Activated CD8-positive, alpha-beta T cell treated with anti-CD3 and anti-CD28 coated beads, Interleukin-2, amount 10 ng/mL, durations not matched to agents 7 days and 5 days (primary cell): ENCODE results near the gene FBXW10B. TPM values are rescaled to one million over a fixed set of nuclear protein-coding genes. Genes with fewer than 3 reads are reported as not detected.
"Not testable (repeated sequence)": the region's sequence is repeated elsewhere in the genome, so short reads cannot be mapped to it uniquely, and the experiment has no call there.

Experiments used
- ATAC-seq: fragments of 150-1000 bp; cut with Tn5 transposase; one replicate; pipeline ENCODE4 v1.10.0; 2021; ENCODE audit warnings: moderate library complexity
- CTCF ChIA-PET: fragments of 350-600 bp; sonication (Branson Sonifier 250); formaldehyde crosslinking; loops from one replicate; lab custom pipeline; 2021; ENCODE audit warnings: antibody characterized with exemption; lab: Charles Lee
- POLR2A ChIA-PET: fragments of 350-600 bp; sonication (Branson Sonifier 250); formaldehyde crosslinking; loops from one replicate; lab custom pipeline; 2021; ENCODE audit warnings: antibody characterized with exemption; lab: Charles Lee
- DNase-seq: peaks from one replicate; pipeline ENCODE4 v3.0.0-alpha.2; 2020
- H3K27ac Mint-ChIP-seq: one replicate; pipeline ENCODE4 v1.8.0; 2021; ENCODE audit warnings: mild to moderate bottlenecking, mixed read lengths
- H3K27me3 Mint-ChIP-seq: one replicate; pipeline ENCODE4 v1.8.0; 2021; ENCODE audit warnings: low read depth, mixed read lengths
- H3K36me3 Mint-ChIP-seq: one replicate; pipeline ENCODE4 v1.8.0; 2021; ENCODE audit warnings: low read depth, mixed read lengths
- H3K4me1 Mint-ChIP-seq: one replicate; pipeline ENCODE4 v1.8.0; 2021; ENCODE audit warnings: low read depth, mixed read lengths
- H3K4me3 Mint-ChIP-seq: one replicate; pipeline ENCODE4 v1.8.0; 2021; ENCODE audit warnings: mild to moderate bottlenecking, mixed read lengths
- H3K9me3 Mint-ChIP-seq: one replicate; pipeline ENCODE4 v1.8.0; 2022; ENCODE audit warnings: mixed read lengths; ENCODE audit not compliant: insufficient read depth
- total RNA-seq, 2 experiments: library from RNA; stranded (reverse); gene quantifications; one replicate each; pipeline ENCODE4 v1.2.3, GENCODE V29; 2021

FBXW10B gene, protein sequence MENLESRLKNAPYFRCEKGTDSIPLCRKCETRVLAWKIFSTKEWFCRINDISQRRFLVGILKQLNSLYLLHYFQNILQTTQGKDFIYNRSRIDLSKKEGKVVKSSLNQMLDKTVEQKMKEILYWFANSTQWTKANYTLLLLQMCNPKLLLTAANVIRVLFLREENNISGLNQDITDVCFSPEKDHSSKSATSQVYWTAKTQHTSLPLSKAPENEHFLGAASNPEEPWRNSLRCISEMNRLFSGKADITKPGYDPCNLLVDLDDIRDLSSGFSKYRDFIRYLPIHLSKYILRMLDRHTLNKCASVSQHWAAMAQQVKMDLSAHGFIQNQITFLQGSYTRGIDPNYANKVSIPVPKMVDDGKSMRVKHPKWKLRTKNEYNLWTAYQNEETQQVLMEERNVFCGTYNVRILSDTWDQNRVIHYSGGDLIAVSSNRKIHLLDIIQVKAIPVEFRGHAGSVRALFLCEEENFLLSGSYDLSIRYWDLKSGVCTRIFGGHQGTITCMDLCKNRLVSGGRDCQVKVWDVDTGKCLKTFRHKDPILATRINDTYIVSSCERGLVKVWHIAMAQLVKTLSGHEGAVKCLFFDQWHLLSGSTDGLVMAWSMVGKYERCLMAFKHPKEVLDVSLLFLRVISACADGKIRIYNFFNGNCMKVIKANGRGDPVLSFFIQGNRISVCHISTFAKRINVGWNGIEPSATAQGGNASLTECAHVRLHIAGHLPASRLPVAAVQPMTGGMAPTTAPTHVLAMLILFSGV
- total RNA-seq = under 1 TPM; 0.13 to 0.82 TPM

DNA sequence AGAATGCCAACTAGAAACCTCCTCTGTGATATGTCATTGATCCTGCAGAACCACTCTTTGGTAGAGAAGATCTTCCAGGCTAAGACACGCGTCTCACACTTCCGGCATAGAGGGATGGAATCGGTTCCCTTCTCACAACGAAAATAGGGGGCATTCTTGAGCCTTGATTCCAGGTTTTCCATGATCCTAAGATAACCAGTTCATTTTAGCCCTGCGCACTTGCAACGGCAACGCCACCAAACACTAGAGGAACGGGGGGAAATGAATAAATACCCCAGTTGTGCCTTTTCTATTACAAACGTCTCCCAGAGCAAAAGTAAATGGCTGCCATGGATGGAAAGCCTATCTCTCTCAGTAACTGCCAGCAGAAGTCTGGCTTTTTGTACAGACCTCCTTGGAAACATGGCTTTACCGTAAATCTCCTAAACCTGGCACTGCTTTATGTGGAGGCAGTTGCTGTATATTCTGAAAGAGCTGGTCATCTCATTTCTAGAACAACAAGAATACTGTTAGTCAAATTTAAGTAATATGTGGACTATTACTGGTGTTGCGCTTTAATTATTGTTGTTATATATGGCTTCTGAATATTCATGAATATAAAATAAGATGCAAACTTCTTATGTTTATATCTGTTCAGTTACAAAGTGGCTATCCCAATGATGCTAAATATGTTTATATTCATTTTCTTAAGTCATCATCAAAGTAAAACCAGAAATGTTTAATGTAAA lies at the start of gene FBXW10B:
TSS of gene FBXW10B (minus strand) at position 374 of the 728 bp plus-strand sequence. CDS start at position 182, 192 bp downstream.
- POLR2A ChIA-PET, DNase-seq, H3K36me3 Mint-ChIP-seq, H3K9me3 Mint-ChIP-seq, H3K4me1 Mint-ChIP-seq, H3K27ac Mint-ChIP-seq, H3K4me3 Mint-ChIP-seq, H3K27me3 Mint-ChIP-seq, ATAC-seq, CTCF ChIA-PET: not testable (repeated sequence)

DNA sequence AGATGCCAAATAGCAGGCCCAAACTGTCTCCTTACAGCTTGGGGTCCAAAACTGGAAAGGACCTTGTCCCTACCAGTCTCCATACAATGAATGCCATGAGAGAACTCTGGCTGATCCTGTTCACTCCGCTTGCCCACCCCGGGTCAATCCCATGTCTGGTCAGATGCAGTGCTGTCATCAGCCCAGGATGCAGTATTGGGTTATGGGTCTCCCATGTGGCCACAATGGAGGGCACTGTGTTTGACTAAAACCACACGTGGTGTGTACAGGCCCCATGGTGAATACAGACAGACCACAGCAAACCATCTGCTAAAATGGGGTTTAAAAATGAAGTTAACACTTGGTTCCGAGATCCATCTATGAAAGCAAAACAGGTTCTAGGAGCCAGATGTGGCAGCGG lies 44.2 kb upstream of the FBXW10B start:
- POLR2A ChIA-PET = no interaction called here
- H3K27ac Mint-ChIP-seq = no peak overlapping the region

GRCh38 chr17:15663176-15663575 lies 43.7 kb upstream of the FBXW10B start:
- ATAC-seq (no peak), DNase-seq (no peak)
- no peak overlapping the region for H3K27ac Mint-ChIP-seq
- H3K27me3 Mint-ChIP-seq = no peaks in the 10 kb centered on the region
- peaks cover 7% of the 10 kb centered on the region for H3K4me1 Mint-ChIP-seq
- H3K36me3 Mint-ChIP-seq = peaks cover 12% of the 10 kb centered on the region
- ChIA-PET CTCF (no interaction called here), POLR2A (no interaction called here)
- H3K4me3 Mint-ChIP-seq = no peak overlapping the region
- H3K9me3 Mint-ChIP-seq = no peaks in the 10 kb centered on the region

More for the DNA sequence above, 44.2 kb upstream of the FBXW10B start:
- ATAC-seq (no peak), DNase-seq (no peak)
- no peaks in the 10 kb centered on the region for H3K9me3 Mint-ChIP-seq
- no peak overlapping the region for H3K4me3 Mint-ChIP-seq
- H3K4me1 Mint-ChIP-seq = peaks cover 7% of the 10 kb centered on the region
- CTCF ChIA-PET = no interaction called here
- no peaks in the 10 kb centered on the region for H3K27me3 Mint-ChIP-seq
- peaks cover 12% of the 10 kb centered on the region for H3K36me3 Mint-ChIP-seq

DNA sequence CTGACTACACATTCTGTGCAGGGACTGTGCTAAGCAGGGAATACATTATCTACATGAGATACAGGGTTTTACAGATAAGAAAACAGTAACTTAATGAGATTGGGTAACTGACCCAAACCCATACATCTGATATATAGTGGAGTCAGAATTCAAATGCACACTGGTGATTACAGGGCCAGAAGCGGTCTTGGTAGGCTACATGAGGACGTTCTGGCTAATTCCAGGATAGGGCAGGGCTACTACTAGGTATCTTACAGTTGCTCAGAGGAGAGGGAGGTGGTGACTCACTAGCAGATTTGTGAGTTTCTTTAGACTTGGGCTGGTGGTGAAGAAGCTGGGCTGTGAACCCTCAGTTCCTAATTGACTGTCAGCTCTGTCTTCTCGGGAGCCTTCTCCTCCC lies 43.2 kb upstream of the FBXW10B start:
- ChIA-PET POLR2A (no interaction called here), CTCF (no interaction called here)
- Mint-ChIP-seq H3K27me3 (no peaks in the 10 kb centered on the region), H3K4me1 (peaks cover 7% of the 10 kb centered on the region), H3K36me3 (peaks cover 8% of the 10 kb centered on the region), H3K27ac (no peak overlapping the region), H3K9me3 (no peaks in the 10 kb centered on the region), H3K4me3 (no peak overlapping the region)
- DNase-seq (no peak), ATAC-seq (no peak)

DNA sequence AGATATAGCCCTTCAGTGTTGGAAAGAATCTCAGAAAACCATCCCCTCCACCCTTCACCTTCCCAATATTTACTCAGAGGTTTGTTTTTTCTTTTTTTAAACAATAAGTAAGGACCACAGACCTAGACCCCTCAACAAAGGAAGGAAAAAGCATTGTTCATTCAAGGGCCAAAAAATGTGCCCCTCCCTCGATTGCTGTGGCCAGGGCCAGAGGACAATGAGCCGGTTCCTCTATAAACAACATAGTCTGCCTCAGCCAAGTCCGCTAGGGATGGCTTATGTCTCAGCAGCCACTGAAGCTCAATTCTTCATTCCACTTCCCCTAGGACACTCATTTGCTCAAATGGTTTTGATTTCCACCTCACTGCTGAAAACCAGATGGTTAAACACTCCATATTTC lies 40.6 kb upstream of the FBXW10B start:
- peaks cover 10% of the 10 kb centered on the region for H3K36me3 Mint-ChIP-seq
- no peaks in the 10 kb centered on the region for H3K9me3 Mint-ChIP-seq
- H3K4me1 Mint-ChIP-seq = peaks cover 7% of the 10 kb centered on the region
- DNase-seq (no peak), ATAC-seq (no peak)
- H3K4me3 Mint-ChIP-seq = no peak overlapping the region
- CTCF ChIA-PET = no interaction called here
- POLR2A ChIA-PET = no interaction called here
- H3K27me3 Mint-ChIP-seq = no peaks in the 10 kb centered on the region
- no peak overlapping the region for H3K27ac Mint-ChIP-seq

- no peak overlapping the region for H3K4me3 Mint-ChIP-seq
- CTCF ChIA-PET = no interaction called here
- H3K4me1 Mint-ChIP-seq = peaks cover 7% of the 10 kb centered on the region
- H3K27ac Mint-ChIP-seq = no peak overlapping the region
- no peaks in the 10 kb centered on the region for H3K9me3 Mint-ChIP-seq
- no peaks in the 10 kb centered on the region for H3K27me3 Mint-ChIP-seq
- ATAC-seq (no peak), DNase-seq (no peak)
- POLR2A ChIA-PET = no interaction called here
- H3K36me3 Mint-ChIP-seq = peaks cover 10% of the 10 kb centered on the region
Measured at GRCh38 chr17:15659663-15660062, 40.2 kb upstream of the FBXW10B start.

- Mint-ChIP-seq H3K4me1 (peaks cover 7% of the 10 kb centered on the region), H3K9me3 (no peaks in the 10 kb centered on the region), H3K36me3 (peaks cover 8% of the 10 kb centered on the region), H3K27ac (no peak overlapping the region), H3K4me3 (no peak overlapping the region), H3K27me3 (no peaks in the 10 kb centered on the region)
- ChIA-PET CTCF (no interaction called here), POLR2A (no interaction called here)
- DNase-seq (no peak), ATAC-seq (no peak)
Measured at GRCh38 chr17:15659236-15659635, 39.7 kb upstream of the FBXW10B start.

GRCh38 chr17:15658296-15658695 lies 38.8 kb upstream of the FBXW10B start:
- H3K27ac Mint-ChIP-seq = no peak overlapping the region
- H3K36me3 Mint-ChIP-seq = peaks cover 6% of the 10 kb centered on the region
- no peak for ATAC-seq

DNA sequence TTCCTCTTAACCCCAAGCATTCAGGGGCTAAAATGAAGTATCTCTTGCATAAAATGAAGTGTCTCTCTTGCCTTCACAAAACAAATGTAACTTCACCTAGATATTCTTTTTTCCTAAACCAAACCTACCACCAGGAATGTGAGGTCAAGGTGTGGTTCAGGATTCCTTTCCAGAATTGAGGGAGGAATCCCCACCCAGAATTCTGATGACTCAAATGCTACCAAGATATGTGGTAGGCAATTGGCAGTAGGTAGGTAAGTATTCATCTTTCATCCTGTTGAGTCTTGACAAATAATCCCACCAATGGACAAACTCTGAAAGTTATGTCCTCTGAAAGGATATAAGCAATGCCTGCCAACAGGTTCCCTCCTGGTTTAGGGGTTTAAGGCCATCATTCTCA lies 38.4 kb upstream of the FBXW10B start:
- H3K9me3 Mint-ChIP-seq = no peaks in the 10 kb centered on the region
- peaks cover 6% of the 10 kb centered on the region for H3K36me3 Mint-ChIP-seq
- no peaks in the 10 kb centered on the region for H3K27me3 Mint-ChIP-seq
- no peak overlapping the region for H3K4me3 Mint-ChIP-seq
- H3K27ac Mint-ChIP-seq = no peak overlapping the region
- ChIA-PET POLR2A (no interaction called here), CTCF (no interaction called here)
- ATAC-seq (no peak), DNase-seq (no peak)
- H3K4me1 Mint-ChIP-seq = peaks cover 5% of the 10 kb centered on the region

More at GRCh38 chr17:15658296-15658695, 38.8 kb upstream of the FBXW10B start:
- Mint-ChIP-seq H3K27me3 (no peaks in the 10 kb centered on the region), H3K4me1 (peaks cover 5% of the 10 kb centered on the region), H3K4me3 (no peak overlapping the region), H3K9me3 (no peaks in the 10 kb centered on the region)
- POLR2A ChIA-PET = no interaction called here
- CTCF ChIA-PET = no interaction called here
- no peak for DNase-seq

GRCh38 chr17:15654886-15655561 lies 35.5 kb upstream of the FBXW10B start:
- ChIA-PET POLR2A (no interaction called here), CTCF (no interaction called here)
- Mint-ChIP-seq H3K27me3 (no peaks in the 10 kb centered on the region), H3K4me1 (peaks cover 18% of the 10 kb centered on the region), H3K4me3 (no peak overlapping the region), H3K27ac (no peak overlapping the region), H3K9me3 (no peaks in the 10 kb centered on the region), H3K36me3 (peaks cover 4% of the 10 kb centered on the region)
- DNase-seq (no peak), ATAC-seq (no peak)

DNA sequence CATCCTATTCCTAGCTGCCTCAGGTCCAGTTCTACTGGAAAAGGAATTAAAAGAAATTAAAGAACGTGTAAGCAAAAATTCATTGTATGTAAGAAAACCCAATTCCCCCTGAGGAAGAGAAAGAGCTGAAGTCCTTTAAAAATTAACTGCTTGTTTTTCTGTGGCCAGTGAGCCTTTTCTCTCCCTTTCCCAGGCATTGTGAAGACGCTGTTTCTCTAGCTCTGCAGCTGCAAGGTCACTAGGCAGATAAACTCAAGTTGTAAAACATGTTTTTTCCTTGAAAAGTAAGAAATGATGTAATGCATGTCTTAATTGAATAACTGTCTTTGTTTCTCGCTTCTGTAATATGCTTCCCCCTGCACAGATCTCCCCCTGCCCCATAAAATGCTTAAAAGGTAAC lies 34.9 kb upstream of the FBXW10B start:
- H3K4me3 Mint-ChIP-seq, DNase-seq, ATAC-seq, CTCF ChIA-PET, H3K9me3 Mint-ChIP-seq, H3K27me3 Mint-ChIP-seq, H3K36me3 Mint-ChIP-seq, H3K27ac Mint-ChIP-seq, POLR2A ChIA-PET: not testable (repeated sequence)
- H3K4me1 Mint-ChIP-seq = peaks cover 18% of the 10 kb centered on the region
